Kasumi-1 (cell line): ENCODE data around the gene GDPD3.
A peak's percentile ranks its signal among the peaks of the same experiment; 100 is the strongest.
"Not testable (repeated sequence)": the region's sequence is repeated elsewhere in the genome, so short reads cannot be mapped to it uniquely, and the experiment has no call there.

Experiments used
- DNase-seq, 2 experiments: peaks; one replicate each; lab custom pipeline; 2025; lab: John Stamatoyannopoulos, UW

Gene GDPD3

DNA sequence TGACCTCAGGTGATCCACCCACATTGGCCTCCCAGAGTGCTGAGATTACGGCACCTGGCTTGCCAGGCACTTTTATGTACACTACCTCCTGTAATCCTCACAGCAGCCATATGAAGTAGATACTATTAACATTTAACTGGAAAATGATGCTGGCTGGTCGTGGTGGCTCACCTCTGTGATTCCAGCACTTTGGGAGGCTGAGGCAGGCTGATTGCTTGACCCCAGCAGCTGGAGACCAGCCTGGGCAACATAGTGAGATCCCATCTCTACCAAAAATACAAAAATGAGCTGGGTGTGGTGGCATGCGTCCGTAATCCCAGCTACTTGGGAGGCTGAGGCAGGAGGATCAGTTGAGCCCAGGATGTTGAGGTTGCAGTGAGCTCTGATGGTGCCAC lies 11.6 kb upstream of the GDPD3 start:
- DNase-seq, result no peak

DNA sequence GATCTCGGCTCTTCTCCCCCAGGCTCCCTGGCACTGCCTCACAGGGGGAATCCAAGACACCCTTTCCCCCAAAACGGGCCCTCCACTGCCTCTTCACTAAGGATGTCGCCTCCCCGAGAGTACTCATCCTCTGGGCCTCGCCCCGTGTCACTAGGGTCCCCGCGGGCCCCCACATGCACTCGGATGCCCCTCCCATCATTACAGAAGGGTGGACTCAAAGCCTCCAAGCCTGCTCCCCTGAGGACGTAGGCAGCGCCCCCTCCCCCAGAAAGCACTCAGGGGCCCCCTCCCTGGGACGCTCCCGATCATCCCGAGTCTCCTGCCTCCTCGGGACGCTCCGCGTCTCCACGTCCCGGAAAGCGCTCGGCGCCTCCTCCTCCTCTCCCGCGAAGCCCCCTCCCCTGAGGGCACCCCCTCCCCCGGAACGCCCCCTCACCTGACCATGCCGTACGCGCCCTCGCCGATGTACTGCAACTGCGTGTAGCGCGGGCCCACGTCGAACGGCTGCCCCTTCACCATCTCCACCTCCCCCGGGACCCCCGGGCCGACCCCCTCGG lies 9.3 kb upstream of the GDPD3 start:
- no peak for DNase-seq

DNA sequence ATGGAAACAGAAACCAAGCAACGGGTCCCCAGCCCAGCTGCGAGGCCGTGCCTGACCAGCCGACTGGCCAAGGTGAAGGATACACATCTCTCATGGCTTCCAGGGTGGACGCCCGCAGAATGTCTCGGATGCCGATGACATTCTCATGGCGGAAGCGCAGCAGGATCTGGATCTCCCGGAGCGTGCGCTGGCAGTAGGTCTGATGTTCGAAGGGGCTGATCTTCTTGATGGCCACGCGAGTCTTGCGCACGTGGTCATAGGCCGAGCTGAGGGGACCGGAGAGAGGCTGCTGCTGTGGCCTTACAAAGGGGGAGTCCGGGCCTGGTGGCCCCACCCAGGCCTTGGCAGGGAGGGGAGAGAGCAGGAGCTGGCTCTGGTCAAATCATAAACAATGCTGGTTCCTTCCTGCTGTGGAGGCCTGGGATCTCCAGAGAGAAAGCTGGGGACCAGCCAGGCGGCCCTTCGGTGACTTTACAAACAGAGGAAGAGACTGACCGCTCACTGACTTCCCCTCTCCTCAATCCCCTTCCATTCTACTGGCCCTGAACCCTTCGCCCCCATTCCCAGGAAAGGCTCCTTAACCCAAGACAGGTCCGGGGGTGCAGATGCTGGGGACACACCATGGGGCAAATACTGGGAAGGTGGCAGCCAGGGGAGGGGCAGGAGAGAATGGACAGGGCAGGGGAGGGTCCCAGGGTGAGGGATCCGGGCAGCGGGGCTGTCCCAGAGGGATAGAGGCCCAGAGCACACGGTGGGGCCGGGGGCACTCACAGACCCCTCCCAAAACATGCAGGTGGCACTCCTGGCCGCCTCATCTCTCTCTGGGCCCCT lies 8.6 kb upstream of the GDPD3 start:
- DNase-seq, result no peak

DNA sequence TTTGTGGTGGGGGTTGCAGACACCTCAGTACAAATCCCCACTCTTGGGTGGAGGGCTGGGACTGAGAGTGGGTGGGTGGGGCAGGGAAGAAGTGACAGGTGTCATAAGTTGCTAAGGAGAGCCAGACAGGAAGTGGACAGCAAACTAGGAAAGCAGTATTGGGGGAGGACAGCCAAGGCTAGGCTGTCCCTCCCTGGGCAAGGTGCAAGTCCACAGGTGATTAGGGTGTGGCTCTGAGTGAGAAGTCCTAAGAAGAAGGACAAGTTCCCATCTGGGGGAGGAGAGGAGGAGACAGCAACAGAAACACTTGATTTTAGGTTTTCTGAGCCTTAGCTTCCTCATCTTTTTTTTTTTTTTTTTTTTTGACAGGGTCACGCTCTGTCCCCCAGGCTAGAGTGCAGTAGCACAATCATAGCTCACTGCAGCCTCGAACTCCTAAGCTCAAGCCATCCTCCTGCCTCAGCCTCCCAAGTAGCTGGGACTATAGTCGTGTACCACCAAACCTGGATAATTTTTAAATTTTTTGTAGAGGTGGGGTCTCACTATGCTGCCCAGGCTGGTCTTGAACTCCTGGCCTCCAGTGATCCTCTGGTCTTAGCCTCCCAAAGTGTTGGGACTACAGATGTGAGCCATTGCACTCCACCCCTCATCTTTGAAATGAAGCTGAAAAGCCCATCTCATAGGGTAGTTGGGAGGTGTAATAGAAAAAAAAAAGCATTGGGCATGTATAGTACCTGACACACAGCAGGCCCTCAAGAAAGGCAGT lies 7.2 kb upstream of the GDPD3 start:
- DNase-seq, result no peak

DNA sequence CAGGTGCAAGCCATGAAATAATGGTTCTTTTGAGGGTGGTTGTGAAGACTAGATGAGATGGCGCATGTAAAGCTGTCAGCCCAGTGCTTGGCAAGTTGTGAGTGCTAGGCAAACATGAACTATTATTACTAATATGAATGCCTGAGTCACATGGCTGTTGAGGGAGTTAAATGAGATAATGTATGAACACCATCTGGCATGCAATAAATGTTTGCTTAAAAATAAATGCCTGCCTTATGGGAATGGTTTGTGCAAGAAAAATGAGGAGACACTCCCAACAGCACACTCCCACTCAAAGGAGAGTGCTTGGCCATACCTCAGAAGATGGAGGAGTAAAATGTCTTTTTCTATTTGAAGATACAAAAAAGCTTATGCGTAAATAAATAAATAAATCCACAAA lies 6.1 kb upstream of the GDPD3 start:
- DNase-seq, result no peak

DNA sequence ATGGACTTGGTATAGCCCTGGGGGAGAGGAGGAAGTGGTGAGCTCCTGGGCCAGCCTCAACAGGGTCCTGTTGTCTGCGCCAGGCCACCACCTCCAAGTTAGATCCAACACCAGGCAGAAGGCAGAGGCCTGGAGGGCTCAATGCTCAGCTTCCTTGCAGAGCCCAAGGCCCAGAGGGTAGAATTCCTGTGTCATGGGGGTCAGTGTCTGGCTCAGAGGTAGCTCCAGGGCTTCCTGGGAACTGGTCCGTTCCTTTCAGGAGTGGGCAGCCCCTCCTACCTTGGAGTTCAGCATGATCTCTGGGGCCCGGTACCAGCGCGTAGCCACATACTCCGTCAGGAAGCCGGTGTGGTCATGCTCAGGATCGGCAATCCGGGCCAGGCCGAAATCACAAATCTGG lies 4.4 kb upstream of the GDPD3 start:
- DNase-seq, result no peak

DNA sequence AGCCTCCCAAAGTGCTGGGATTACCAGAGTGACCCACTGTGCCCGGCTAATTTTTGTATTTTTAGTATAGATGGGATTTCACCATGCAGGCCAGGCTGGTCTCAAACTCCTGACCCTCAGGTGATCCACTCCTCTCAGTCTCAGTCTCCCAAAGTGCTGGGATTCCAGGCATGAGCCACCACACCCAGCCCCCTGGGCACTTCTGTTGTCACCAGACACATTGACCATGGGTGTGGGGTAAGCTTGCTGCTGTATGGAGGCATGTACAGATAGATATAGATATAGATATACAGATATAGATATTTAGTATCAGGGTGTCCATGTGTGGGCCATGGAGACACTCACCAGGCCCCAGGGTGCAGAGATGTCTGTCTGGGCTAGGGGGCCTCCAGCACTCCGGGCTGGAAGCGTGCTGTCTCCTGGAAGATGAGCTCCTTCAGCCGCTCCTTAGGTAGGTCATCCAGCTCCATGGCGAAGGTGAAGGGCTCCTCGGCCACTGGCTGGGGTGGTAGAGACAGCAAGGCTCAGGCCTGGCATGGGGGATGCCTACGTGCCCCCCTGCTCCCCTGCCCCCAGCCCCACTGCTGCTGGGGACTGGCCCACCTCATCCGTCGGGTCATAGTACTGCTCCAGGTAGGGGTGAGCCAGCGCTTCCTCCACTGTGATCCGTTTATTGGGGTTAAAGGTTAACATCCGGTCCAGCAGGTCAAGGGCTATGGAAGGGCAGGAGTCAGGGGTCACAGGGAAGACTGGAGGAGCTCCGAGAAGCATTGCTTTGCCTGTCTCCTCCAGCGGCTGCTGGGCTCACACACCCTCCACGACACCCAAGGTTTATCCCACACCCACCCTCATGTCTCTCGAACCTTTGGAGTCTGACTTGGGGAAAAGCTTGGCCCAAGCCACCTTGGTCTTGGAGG lies 3.2 kb upstream of the GDPD3 start:
- no peak for DNase-seq

DNA sequence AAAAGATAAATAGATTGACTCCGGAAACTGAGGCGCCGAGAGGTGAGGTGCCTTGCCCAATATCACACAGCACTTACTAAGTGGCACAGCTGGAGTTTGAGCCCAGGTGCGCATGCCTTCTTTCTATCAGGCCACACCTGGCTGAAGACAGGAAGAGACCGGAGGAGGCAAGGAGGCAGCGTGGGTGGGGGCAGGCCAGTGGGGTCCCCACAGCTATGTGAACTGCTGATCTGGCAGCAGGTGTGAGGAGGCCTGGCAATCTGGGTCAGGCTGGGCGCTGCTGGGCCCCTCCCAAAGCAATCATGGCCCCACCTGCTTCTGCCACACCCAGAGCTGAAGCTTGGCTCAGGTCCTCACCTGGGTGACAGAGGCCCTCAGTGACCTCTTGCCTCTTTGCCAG lies 1.9 kb upstream of the GDPD3 start:
- DNase-seq, result no peak

DNA sequence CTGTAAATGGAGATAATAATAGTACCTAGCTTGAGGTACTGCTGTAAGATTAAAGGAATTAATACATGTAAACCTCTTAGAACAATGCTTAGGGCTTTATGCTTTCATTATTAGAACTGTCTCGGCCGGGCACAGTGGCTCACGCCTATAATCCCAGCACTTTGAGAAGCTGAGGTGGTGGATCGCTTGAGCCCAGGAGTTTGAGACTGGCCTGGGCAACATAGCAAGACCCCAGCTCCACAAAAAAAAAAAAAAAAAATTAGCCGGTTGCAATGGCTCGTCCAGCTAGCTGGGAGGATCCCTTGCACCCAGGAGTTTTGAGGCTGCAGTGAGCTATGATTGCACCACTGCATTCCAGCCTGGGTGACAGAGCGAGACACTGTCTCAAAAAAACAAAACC lies 1.5 kb upstream of the GDPD3 start:
- DNase-seq, result not testable (repeated sequence)

DNA sequence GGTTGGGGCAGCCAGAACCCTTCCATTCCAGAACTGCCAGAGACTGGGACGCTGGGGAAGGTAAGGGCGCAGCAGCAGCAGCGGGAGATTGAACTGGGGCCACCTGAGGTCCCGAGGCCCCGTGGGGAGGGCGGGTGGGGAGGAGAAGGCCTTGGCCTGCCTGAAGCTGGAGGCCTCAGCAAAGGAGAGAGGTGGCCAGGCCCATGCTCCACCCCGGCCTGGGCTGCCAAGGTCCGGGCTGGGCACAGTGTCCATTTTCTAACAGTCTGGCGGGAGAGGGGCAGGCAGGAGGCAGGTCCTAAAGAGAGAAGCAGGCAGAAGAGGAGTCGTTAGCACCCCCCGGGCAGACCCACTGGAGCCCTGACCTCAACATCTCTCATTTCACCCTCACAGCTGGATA lies 1.1 kb upstream of the GDPD3 start:
- DNase-seq, result no peak

DNA sequence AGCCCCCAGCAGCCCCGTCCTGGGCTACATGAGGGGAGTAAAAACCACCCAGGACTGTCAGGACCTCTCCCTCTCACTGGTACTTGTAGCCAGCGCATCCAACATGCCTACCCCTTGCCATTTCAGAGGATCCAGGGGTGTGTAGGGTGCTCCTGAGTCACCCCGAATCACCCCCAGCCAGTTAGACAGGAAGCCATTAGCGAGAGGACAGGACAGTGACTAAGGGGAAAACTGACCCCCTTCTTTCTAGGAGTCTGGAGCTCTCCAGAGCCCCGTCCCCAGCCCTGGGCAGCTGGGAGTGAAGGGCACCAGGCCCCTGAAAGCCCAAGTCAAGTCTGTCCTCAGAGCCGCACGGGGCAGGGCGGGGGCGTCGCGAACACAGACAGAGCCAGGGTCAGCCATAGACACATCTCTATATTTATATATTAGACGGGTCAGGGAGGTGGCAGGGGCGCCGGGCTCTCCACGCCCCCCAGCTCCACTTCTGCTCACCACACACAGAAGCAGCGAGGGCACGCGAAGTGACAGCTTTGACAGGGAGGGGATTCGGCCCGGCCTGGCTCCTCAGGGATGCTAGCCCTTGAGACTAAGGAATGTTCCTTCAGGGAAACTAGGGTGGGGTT lies 485 bp upstream of the GDPD3 start:
- DNase-seq, result no peak

DNA sequence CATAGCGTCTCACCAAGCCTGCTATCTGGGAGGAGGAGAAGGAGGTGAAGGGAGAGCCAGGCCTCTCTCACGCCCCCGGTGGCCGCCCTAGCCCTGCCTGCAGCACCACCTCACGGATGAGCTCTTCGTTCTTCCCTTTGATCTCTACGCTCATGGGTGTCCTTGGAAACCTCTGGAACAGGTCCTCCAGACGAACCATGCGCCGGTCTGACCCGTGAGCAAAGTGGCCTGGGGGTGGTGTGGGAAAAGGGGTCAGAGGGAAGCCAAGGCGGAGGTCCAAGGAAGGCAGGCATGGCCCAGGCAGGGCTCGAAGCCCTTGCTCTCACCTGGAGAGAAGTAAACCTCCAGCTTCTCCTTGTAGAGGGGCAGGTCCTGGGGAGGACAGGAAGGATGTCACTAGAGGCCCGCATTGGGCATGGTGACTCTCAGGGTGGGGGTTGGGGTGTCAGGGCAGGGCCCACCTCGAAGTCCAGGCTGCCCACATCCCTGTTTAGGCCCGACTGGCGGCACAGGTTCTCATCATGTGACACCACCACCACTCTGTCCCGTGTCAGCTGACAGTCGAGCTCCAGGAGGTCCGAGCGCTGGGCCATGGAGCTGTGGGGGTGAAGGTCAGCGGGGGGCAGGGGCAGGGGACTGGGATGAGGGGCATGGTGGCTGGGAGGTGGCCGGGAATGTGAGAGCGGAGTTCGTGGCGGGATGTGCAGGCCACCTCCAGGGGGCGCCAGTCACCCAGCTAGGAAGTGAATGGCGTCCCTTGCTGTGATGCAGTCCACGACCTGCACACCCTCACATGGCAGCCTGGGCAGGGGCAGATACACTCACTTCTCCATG lies 923 bp downstream of the GDPD3 start:
- peak; percentile 46 to 47 for DNase-seq

DNA sequence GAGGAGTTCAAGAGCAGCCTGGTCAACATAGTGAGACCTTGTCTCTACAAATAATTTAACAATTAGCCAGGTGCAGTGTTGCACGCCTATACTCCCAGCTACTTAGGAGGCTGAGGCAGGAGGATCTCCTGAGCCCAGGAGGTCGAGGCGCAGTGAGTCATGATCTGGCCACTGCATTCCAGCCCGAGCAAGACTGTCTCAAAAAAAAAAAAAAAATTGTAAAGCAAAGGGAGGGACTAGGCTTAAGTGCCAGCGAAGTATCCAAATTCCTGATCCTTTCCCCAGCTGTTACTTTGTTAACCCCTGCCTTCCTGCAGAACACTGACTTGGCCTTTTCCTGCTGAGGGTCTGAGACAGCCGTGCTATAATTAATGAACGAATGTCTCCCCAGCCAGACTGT lies 2.7 kb downstream of the GDPD3 start:
- DNase-seq, result no peak

DNA sequence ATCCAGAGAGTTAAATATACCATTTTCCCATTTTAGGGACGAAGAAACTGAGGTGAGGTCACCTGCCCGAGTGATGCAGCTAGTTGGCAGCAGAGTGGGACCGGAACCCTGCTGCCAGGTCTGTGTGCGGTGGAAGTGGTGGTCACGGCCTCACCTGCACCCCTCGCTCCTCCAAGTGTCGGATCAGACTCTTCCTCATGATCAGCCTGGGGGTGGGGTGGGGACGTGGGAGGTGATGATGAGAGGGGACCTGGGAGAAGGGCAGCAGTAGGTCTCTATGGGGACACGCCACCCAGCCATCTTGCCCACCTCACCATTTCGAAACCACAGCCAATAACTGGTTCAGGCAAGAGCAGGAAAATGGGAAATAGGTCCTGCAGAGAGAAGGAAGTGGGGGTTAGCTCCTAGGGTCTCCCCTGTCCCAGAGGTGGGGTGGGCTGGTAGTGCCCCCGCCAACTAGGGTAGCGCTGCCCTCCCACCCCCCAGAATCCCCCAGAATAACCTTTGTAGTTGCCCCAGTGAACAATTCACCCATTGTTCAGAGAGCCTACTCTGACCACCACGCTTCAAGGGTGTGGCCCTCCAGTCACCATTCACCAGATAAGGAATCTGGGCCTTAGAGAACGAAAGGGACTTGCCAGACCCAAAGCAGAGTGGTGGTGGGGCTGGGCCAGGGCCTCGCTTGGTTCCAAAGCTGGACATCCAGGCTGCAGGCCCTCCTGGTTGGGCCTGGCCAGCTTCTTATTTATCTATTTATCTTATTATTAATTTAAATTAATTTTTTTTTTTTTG lies 5.1 kb downstream of the GDPD3 start:
- no peak for DNase-seq

DNA sequence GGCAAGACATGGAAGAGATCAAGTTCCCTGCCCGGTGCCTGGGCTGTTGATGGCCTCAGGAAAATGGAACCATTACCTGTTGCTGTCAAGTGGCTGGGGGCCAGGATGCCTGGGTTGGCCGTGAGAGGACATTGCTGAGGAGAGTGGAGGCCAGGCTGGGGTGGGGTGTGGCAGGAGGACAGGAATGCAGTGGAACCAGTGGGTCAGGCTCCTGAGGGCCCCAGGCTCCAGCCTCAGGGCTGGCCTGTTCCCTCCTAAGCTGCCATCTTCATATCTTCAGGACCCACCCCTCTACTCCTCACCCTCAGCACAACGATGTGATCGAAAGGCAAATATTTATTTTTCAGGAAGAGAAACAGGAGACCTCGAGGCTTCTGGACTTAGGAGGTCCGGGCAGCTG lies 8.8 kb downstream of the GDPD3 start:
- no peak for DNase-seq

DNA sequence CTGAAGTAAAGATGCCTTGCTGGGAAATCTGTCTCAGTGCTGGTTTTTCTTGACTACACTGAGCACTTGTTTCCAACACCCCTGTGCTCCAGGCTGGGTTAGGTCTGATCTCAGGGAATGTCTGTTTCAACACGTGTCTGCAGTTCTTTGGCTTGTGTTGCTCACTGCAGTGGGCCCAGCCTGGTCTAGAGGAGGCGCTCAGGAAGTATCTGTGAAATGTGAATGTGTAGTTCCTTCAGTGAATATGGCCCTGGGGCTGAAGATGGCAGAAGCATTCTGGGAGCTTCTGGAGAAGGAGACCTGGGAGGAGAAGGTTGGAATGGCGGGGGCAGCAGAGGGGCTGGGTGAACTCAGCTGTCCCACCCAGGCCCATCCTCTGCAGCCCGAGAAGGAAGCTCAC lies 9.2 kb downstream of the GDPD3 start:
- no peak for DNase-seq

DNA sequence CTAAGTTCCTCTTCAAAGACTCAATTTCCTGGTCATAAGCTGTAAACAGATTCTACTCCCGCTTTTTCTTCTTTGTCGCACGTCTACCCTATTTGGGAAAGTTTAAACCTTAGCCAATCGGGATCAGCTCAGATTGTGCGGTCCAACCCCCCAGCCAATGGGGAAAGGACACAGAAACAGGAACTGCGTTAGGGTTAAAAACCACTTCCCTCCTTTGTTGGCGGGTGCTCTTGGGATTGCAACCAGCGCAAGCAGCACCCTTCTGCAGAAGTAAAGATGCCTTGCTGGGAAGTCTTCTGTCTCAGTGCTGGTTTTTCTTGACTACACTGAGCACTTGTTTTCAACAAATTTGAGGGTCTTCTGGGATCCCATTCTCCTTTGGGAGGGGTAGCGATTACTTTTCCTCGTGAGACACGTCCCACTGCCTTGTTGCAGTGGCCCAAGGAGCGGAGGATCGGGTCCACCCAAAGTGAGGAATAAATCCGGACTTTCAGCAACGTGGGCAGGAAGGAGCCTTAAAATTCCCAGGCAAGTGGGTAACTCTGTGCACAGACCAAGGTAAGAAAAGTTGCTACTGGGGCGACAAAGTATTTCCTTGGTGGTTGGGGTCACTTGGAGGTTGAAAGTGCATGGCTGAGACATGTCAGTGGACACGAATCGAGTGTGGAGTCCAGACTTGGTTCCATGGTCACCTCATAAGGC lies 16.3 kb downstream of the GDPD3 start:
- peak; percentile 90 to 92 for DNase-seq

DNA sequence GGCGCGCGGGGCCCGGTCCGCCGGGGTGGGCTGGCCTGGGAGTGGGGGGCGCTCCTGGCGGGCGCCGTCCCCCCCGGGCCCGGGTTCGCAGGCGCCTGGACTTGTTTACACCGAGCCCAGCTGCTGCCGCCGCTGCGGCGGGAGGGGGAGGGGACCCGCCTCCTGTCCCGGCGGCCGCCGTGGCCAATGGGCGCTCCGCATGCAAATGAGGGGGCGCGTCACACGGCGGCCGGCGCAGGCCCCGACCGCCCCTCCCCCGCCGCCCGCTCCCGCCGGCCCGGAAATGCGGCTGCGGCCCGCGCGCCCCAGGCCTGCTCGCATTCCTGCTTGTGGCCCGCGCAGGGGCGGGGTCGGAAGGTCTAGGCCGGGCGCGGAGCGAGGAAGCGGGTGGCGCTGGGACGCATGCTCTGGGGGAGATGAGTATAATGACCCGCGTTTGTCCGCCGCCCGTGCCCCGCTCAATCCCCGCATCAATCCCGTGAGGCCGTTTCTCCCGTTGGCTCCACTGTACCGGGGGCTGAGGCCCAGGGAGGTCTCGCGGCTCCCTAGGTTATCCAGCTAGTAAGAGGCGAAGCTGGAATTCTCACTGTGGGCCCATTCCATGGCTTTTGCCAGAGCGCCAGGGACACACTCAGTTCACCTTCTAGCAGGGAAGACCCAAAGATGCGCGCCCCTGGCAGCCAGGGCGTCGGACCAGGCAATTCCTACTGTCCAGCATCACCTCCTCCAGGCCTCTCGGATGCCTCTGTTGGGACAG lies 17.1 kb downstream of the GDPD3 start, which contains the start of gene YPEL3:
Gene YPEL3, minus strand, starts transcription at position 109 of the 757 bp plus-strand sequence. CDS start 731 bp downstream, outside the sequence.
- peak; percentile 42 to 65 for DNase-seq
